ENCODE results near the gene FAM227A. TPM values are rescaled to one million over a fixed set of nuclear protein-coding genes. Genes with fewer than 3 reads are reported as not detected.

Gene FAM227A
- total RNA-seq, 1 donor from 2014 or later = 1.0 TPM

GRCh38 chr22:38696606-38697424, 40.6 kb upstream of the FAM227A start:
- DNase-seq = no peak
- TF ChIP-seq CTCF (IDR thresholded peaks at IDR 0.05; ENCODE audit: borderline replicate concordance) = no peak
- H3K4me3 ChIP-seq = peak overlapping the region; percentile 85

GRCh38 chr22:38694940-38695339, 38.7 kb upstream of the FAM227A start:
- intact Hi-C loops (cut with micrococcal nuclease) = no loop called here
- peaks cover 28% of the 10 kb centered on the region for H3K36me3 ChIP-seq
- no peak overlapping the region for H3K4me3 ChIP-seq
- H3K27ac ChIP-seq (replicated peaks) = no peak overlapping the region
- no peak for TF ChIP-seq CTCF (IDR thresholded peaks at IDR 0.05; ENCODE audit: borderline replicate concordance)
- peaks cover 65% of the 10 kb centered on the region for H3K4me1 ChIP-seq
- no peaks in the 10 kb centered on the region for H3K9me3 ChIP-seq (replicated peaks)
- no peaks in the 10 kb centered on the region for H3K27me3 ChIP-seq (ENCODE audit: low read depth)
- no peak for DNase-seq

More at GRCh38 chr22:38696606-38697424, 40.6 kb upstream of the FAM227A start:
- peak overlapping the region; percentile 95 for H3K27ac ChIP-seq (replicated peaks)
- peaks cover 79% of the 10 kb centered on the region for H3K4me1 ChIP-seq
- H3K27me3 ChIP-seq (ENCODE audit: low read depth) = no peaks in the 10 kb centered on the region
- peaks cover 17% of the 10 kb centered on the region for H3K36me3 ChIP-seq
- H3K9me3 ChIP-seq (replicated peaks) = no peaks in the 10 kb centered on the region
- intact Hi-C loops (cut with micrococcal nuclease) = no loop called here

GRCh38 chr22:38694049-38694448, 37.9 kb upstream of the FAM227A start:
- TF ChIP-seq CTCF (IDR thresholded peaks at IDR 0.05; ENCODE audit: borderline replicate concordance) = no peak
- Histone ChIP-seq H3K4me1 (peaks cover 56% of the 10 kb centered on the region), H3K36me3 (peaks cover 37% of the 10 kb centered on the region), H3K27me3 (ENCODE audit: low read depth) (no peaks in the 10 kb centered on the region), H3K9me3 (replicated peaks) (no peaks in the 10 kb centered on the region), H3K4me3 (no peak overlapping the region), H3K27ac (replicated peaks) (no peak overlapping the region)
- intact Hi-C loops (cut with micrococcal nuclease) = no loop called here
- DNase-seq = no peak

- Histone ChIP-seq H3K36me3 (peaks cover 80% of the 10 kb centered on the region), H3K4me1 (peaks cover 13% of the 10 kb centered on the region), H3K27me3 (ENCODE audit: low read depth) (no peaks in the 10 kb centered on the region), H3K27ac (replicated peaks) (no peak overlapping the region), H3K4me3 (no peak overlapping the region), H3K9me3 (replicated peaks) (no peaks in the 10 kb centered on the region)
- DNase-seq = no peak
- intact Hi-C loops (cut with micrococcal nuclease) = no loop called here
- no peak for TF ChIP-seq CTCF (IDR thresholded peaks at IDR 0.05; ENCODE audit: borderline replicate concordance)
These were observed 33.5 kb upstream of the FAM227A start for GRCh38 chr22:38689651-38690050.

- intact Hi-C loops (cut with micrococcal nuclease) = no loop called here
- Histone ChIP-seq H3K9me3 (replicated peaks) (no peaks in the 10 kb centered on the region), H3K4me1 (peaks cover 22% of the 10 kb centered on the region), H3K27me3 (ENCODE audit: low read depth) (no peaks in the 10 kb centered on the region), H3K36me3 (peaks cover 77% of the 10 kb centered on the region), H3K27ac (replicated peaks) (no peak overlapping the region), H3K4me3 (no peak overlapping the region)
- no peak for TF ChIP-seq CTCF (IDR thresholded peaks at IDR 0.05; ENCODE audit: borderline replicate concordance)
- DNase-seq = no peak
These were observed 29.6 kb upstream of the FAM227A start for GRCh38 chr22:38685761-38686160.

Measured in left ventricle myocardium inferior (tissue), 1 donor.